Endothelial cell of umbilical vein (primary cell): Measurements from ENCODE around the gene NKTR. TPM values are rescaled to one million over a fixed set of nuclear protein-coding genes. Genes with fewer than 3 reads are reported as not detected.

Experiments used
- BruUV-seq: library from RNA; stranded (reverse); fragments of 400-500 nt; replicated peaks from 2 replicates; lab custom pipeline; 2021; lab: Mats Ljungman, UMichigan
- CTCF ChIA-PET: fragments of 300-600, 350-600 bp; sonication (Branson Sonifier 250); formaldehyde crosslinking; loops from one replicate; lab custom pipeline; 2021; ENCODE audit warnings: antibody characterized with exemption, inconsistent platforms; lab: Charles Lee
- POLR2A ChIA-PET: fragments of 300-600, 350-600 bp; sonication (Branson Sonifier 250); formaldehyde crosslinking; loops from one replicate; lab custom pipeline; 2021; ENCODE audit warnings: antibody characterized with exemption, inconsistent platforms; lab: Charles Lee
- DNase-seq: peaks from one replicate; pipeline ENCODE4 v3.0.0-alpha.2; 2011; ENCODE audit warnings: low read depth, low spot score
- FAIRE-seq: peaks from 2 replicates; lab custom pipeline; 2011; peaks lifted over from hg19 to GRCh38; lab: Jason Lieb, UNC
- H2AFZ ChIP-seq: 2 replicates; pipeline ENCODE4 v1.6.0; 2012; ENCODE audit warnings: low read depth, low read length, control low read depth, inconsistent platforms
- H3K27ac ChIP-seq: 2 replicates; pipeline ENCODE4 v1.5.1; 2011; ENCODE audit warnings: low read depth, mild to moderate bottlenecking, control low read depth, low read length, moderate library complexity; ENCODE audit not compliant: insufficient read depth
- H3K27me3 ChIP-seq, 2 experiments: 2 replicates each; pipeline versions ENCODE4 v1.6.0 to v1.6.1; 2011; ENCODE audit warnings: low read length in 2 of 2, mixed read lengths in 1 of 2; ENCODE audit not compliant: control insufficient read depth in 2 of 2, insufficient read depth in 2 of 2
- H3K36me3 ChIP-seq, 2 experiments: 2 replicates in 1 of 2; 3 replicates in 1 of 2; pipeline ENCODE4 v1.5.1; 2011; ENCODE audit warnings: low read length in 2 of 2, mild to moderate bottlenecking in 1 of 2, moderate library complexity in 1 of 2; ENCODE audit not compliant: control insufficient read depth in 2 of 2, insufficient read depth in 2 of 2; ENCODE audit errors: extremely low read depth in 1 of 2
- H3K4me1 ChIP-seq: 3 replicates; pipeline ENCODE4 v1.5.1; 2011; ENCODE audit warnings: mild to moderate bottlenecking, low read length; ENCODE audit not compliant: control insufficient read depth, insufficient read depth; ENCODE audit errors: extremely low read depth
- H3K4me2 ChIP-seq: 2 replicates; pipeline ENCODE4 v1.6.1; 2011; ENCODE audit warnings: low read length, control low read depth, mixed read lengths; ENCODE audit not compliant: insufficient read depth
- H3K4me3 ChIP-seq, 3 experiments: fragments of 200-600 bp in 1 of 3; sonication (generic), shearing (Covaris generic) in 1 of 3; replicated peaks in 1 of 3; 2 replicates each; pipeline ENCODE4 v1.5.1; 2011 to 2016; ENCODE audit warnings: control low read depth in 3 of 3, low read length in 3 of 3, mild to moderate bottlenecking in 2 of 3, inconsistent platforms in 1 of 3, low read depth in 1 of 3, moderate library complexity in 1 of 3; ENCODE audit not compliant: insufficient read depth in 1 of 3
- H3K79me2 ChIP-seq: 2 replicates; pipeline ENCODE4 v1.6.0; 2012; ENCODE audit warnings: low read length, inconsistent platforms; ENCODE audit not compliant: control insufficient read depth, insufficient read depth
- H3K9ac ChIP-seq: replicated peaks from 2 replicates; pipeline ENCODE3; 2011; ENCODE audit warnings: low read length, control low read depth; ENCODE audit not compliant: insufficient read depth; ENCODE audit errors: extremely low read depth
- H3K9me1 ChIP-seq: replicated peaks from 3 replicates; pipeline ENCODE4 v1.6.0; 2011; ENCODE audit warnings: mild to moderate bottlenecking, low read length; ENCODE audit not compliant: control insufficient read depth, insufficient read depth; ENCODE audit errors: extremely low read depth
- H3K9me3 ChIP-seq: replicated peaks from 2 replicates; pipeline ENCODE4 v1.5.1; 2012; ENCODE audit warnings: low read length, inconsistent platforms; ENCODE audit not compliant: control insufficient read depth, insufficient read depth
- H4K20me1 ChIP-seq: replicated peaks from 2 replicates; pipeline ENCODE3; 2011; ENCODE audit warnings: mild to moderate bottlenecking, low read length; ENCODE audit not compliant: control insufficient read depth, insufficient read depth; ENCODE audit errors: extremely low read depth
- CTCF ChIP-seq, 2 donors: IDR thresholded peaks; 1 replicate in 1 of 2; 2 replicates in 1 of 2; pipeline ENCODE4 v1.5.1; 2011; ENCODE audit warnings: low read length in 2 of 2, mild to moderate bottlenecking in 2 of 2, moderate library complexity in 2 of 2, control low read depth in 1 of 2, inconsistent platforms in 1 of 2, low read depth in 1 of 2; ENCODE audit not compliant: insufficient read depth in 1 of 2; ENCODE audit errors: extremely low read depth in 1 of 2
- EZH2 ChIP-seq: IDR thresholded peaks from 2 replicates; pipeline ENCODE4 v1.6.1; 2012; ENCODE audit warnings: borderline replicate concordance, low read depth, mild to moderate bottlenecking, moderate library complexity, low read length, inconsistent platforms; ENCODE audit not compliant: severe bottlenecking
- FOS ChIP-seq: IDR thresholded peaks from 2 replicates; pipeline ENCODE4 v1.6.1; 2011; ENCODE audit warnings: mild to moderate bottlenecking, low read length, moderate library complexity, borderline replicate concordance; ENCODE audit not compliant: insufficient read depth
- GATA2 ChIP-seq: IDR thresholded peaks from 2 replicates; pipeline ENCODE4 v1.7.0; 2011; ENCODE audit warnings: low read depth, mild to moderate bottlenecking, moderate library complexity, mixed read lengths, low read length; ENCODE audit not compliant: insufficient read length, insufficient read depth
- JUN ChIP-seq: IDR thresholded peaks from 2 replicates; pipeline ENCODE4 v1.6.1; 2011; ENCODE audit warnings: borderline replicate concordance, low read depth; ENCODE audit not compliant: insufficient read length, insufficient read depth
- MAX ChIP-seq: IDR thresholded peaks from 2 replicates; pipeline ENCODE4 v1.6.1; 2011; ENCODE audit not compliant: insufficient read depth, insufficient read length
- MYC ChIP-seq: IDR thresholded peaks from one replicate; pipeline ENCODE4 v1.6.1; 2011; ENCODE audit warnings: mild to moderate bottlenecking, low read depth, low read length
- POLR2A ChIP-seq: IDR thresholded peaks from 2 replicates; pipeline ENCODE4 v1.6.1; 2012; ENCODE audit warnings: low read depth, mild to moderate bottlenecking, control low read depth, low read length
- POLR2AphosphoS5 ChIP-seq: IDR thresholded peaks from 2 replicates; pipeline ENCODE4 v1.6.1; 2012; ENCODE audit warnings: low read depth, mild to moderate bottlenecking, control low read depth, low read length, moderate library complexity; ENCODE audit not compliant: insufficient read depth
- dilution Hi-C: fragments of 300-500 bp; cut with MboI; formaldehyde crosslinking; loops from one replicate; pipeline ENCODE4 v1.15.0; 2019; ENCODE audit warnings: low sequenced_read_pairs; ENCODE audit not compliant: extremely low pct_ligation_motif_present
- intact Hi-C: fragments of 100-400 bp; cut with micrococcal nuclease; formaldehyde crosslinking; loops from one replicate; pipeline ENCODE4 v1.10.0; 2022
- polyA plus RNA-seq, 4 experiments: library from polyadenylated mRNA; depleted of rRNA in 3 of 4; stranded (reverse) in 3 of 4; unstranded in 1 of 4; fragments of >200 nt; gene quantifications; 2 replicates each; pipeline versions ENCODE4 v1.2.1 to v1.2.3, GENCODE V29; 2011 to 2012; ENCODE audit warnings: missing spikeins in 1 of 4
- total RNA-seq: library from RNA; stranded (reverse); gene quantifications from 2 replicates; pipeline ENCODE4 v1.2.3, GENCODE V29; 2021

NKTR gene
- total and polyA plus RNA-seq, 2 donors (not counting 3 experiments of a cell fraction or from before 2014, with no cell fraction given), result 27.4 to 99.0 TPM

- Histone ChIP-seq H3K27me3 (no peaks in the 10 kb centered on the region), H2AFZ (peak overlapping the region; percentile 29), H3K9me3 (no peaks in the 10 kb centered on the region), H3K79me2 (peaks cover 37% of the 10 kb centered on the region), H3K4me2 (peak overlapping the region; percentile 79), H3K4me1 (peaks cover 36% of the 10 kb centered on the region), H3K4me3 (peak overlapping the region; percentile 76 to 78 (median 77)), H4K20me1 (no peaks in the 10 kb centered on the region), H3K27ac (peak overlapping the region; percentile 57), H3K9ac (peak overlapping the region; percentile 69), H3K36me3 (peaks cover 3 to 9% of the 10 kb centered on the region in 2 experiments), H3K9me1 (no peaks in the 10 kb centered on the region)
- BruUV-seq, result TSS peak; percentile 7
- intact Hi-C loops (loop anchor here (1.0 kb wide), 1 partner anchor 92 kb away; no protein-coding TSS in a partner anchor), dilution Hi-C loops (no loop called here)
- DNase-seq, result peak; percentile 80
- no peak for TF ChIP-seq GATA2
- TF ChIP-seq CTCF (IDR thresholded peaks at IDR 0.05; ENCODE audit: extremely low read depth in 1 of 2, insufficient read depth in 1 of 2, low read depth in 1 of 2, low read length in 2 of 2), result no peak
- peak; percentile 67 for TF ChIP-seq FOS
- peak; percentile 86 for TF ChIP-seq POLR2A
- TF ChIP-seq MYC, result no peak
- no peak for TF ChIP-seq MAX
- no peak for TF ChIP-seq JUN
- no peak for TF ChIP-seq EZH2
- TF ChIP-seq POLR2AphosphoS5, result peak; percentile 79
- peak; percentile 99 for FAIRE-seq
- CTCF ChIA-PET, result interaction anchor here (0.9 to 2.0 kb wide), 7 partner anchors 16 to 106 kb away, joined by 3 to 15 read pairs (median 4); partner anchors contain the start of genes NKTR, SEC22C and SS18L2
- POLR2A ChIA-PET, result no interaction called here
These were observed 52.3 kb downstream of the NKTR start for GRCh38 chr3:42652611-42653302.
